Astrocyte of the cerebellum (primary cell): Measurements from ENCODE around the gene PDZRN3.

ENCODE experiments used
- DNase-seq: peaks from one replicate; pipeline ENCODE4 v3.0.0-alpha.2; 2011; ENCODE audit warnings: low read depth
- H3K4me3 ChIP-seq: 2 replicates; pipeline ENCODE4 v1.5.1; 2011; ENCODE audit warnings: mild to moderate bottlenecking, low read depth, low read length, moderate library complexity
- in situ Hi-C: cut with HindIII; loops from 2 replicates; pipeline ENCODE4 v1.10.0; 2017; ENCODE audit warnings: low sequenced_read_pairs
- TF ChIP-seq, protein P1 (sequence below): IDR thresholded peaks from 2 replicates; pipeline ENCODE4 v1.5.1; 2012; ENCODE audit warnings: low read length, low read depth, moderate library complexity, mild to moderate bottlenecking; ENCODE audit errors: missing control alignments

Gene PDZRN3

DNA sequence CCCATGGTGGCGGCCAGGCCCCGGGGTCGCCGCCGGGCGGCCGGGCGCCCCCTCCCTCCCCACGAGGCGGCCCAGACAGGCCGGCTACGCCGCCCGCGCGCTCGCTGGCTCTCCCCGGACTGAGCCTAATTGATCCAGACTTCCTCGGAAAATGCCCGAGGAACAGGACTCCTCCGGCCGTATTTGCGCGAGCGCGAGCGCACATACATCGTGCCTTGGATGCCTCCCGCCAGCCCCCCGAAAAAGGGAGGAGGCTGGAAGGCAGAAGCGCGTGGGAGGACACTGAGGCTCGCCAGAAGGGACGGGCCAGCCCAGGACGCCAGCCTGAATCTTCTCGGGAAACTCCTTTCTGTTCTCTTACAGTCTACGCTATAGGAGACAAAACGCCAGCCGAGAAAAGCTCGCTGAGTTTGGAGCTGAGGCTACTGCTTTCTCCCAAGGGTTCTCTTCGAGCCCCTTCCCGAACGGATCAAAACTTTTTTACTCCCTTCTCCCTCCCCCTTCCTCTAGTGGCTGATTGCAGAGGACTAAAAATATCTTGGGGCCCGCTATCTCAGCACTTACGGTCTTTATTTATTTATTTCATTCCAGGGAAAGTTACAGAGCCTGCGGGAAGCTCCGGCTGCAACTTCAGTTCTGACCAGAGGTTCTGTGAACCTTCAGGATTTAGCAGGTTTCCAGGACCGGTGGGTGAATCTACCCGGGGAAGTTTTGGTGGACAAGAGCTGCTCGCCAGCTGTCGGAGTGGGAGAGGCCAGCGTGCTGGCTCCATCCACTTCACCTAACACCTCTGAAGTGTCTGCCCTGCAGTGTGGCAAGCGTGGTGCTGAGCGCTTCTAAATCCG is at the start of gene PDZRN3:
PDZRN3 (minus strand) TSS at position 121 of the 845 bp plus-strand sequence.
- DNase-seq = peak; percentile 55
- TF ChIP-seq, protein P1, sequence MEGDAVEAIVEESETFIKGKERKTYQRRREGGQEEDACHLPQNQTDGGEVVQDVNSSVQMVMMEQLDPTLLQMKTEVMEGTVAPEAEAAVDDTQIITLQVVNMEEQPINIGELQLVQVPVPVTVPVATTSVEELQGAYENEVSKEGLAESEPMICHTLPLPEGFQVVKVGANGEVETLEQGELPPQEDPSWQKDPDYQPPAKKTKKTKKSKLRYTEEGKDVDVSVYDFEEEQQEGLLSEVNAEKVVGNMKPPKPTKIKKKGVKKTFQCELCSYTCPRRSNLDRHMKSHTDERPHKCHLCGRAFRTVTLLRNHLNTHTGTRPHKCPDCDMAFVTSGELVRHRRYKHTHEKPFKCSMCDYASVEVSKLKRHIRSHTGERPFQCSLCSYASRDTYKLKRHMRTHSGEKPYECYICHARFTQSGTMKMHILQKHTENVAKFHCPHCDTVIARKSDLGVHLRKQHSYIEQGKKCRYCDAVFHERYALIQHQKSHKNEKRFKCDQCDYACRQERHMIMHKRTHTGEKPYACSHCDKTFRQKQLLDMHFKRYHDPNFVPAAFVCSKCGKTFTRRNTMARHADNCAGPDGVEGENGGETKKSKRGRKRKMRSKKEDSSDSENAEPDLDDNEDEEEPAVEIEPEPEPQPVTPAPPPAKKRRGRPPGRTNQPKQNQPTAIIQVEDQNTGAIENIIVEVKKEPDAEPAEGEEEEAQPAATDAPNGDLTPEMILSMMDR = no peak
- peak within 1 kb of the TSS; percentile 81 for H3K4me3 ChIP-seq
- in situ Hi-C loops = loop anchor here (25.0 kb wide), 1 partner anchor 113 kb away; no protein-coding TSS in a partner anchor

- H3K4me3 ChIP-seq = no peak overlapping the region
- TF ChIP-seq, protein P1 = no peak
- in situ Hi-C loops = no loop called here
- DNase-seq = peak; percentile 80
Observed at GRCh38 chr3:73674280-73674679, 49.5 kb upstream of the PDZRN3 start.

DNA sequence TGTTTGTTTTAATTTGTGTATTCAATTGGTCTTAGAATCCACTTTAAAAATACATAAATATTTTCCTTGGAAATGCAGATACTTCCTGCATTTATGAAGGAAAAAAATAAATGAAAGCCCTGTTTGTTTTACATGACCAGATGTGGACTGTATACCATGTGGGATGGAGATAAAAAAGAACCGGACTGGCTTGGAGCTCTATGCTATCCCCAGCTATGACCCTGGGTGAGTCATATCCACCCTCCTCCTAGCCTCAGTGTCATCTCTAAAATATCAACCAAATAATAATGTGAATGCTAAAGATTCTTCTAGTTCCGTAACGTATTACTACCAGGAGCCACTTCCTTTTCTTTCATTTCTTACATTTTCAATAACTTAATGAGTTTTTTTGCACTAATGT is 44.5 kb upstream of the PDZRN3 start:
- no peak for DNase-seq
- TF ChIP-seq, protein P1 = no peak
- no peak overlapping the region for H3K4me3 ChIP-seq
- in situ Hi-C loops = no loop called here

DNA sequence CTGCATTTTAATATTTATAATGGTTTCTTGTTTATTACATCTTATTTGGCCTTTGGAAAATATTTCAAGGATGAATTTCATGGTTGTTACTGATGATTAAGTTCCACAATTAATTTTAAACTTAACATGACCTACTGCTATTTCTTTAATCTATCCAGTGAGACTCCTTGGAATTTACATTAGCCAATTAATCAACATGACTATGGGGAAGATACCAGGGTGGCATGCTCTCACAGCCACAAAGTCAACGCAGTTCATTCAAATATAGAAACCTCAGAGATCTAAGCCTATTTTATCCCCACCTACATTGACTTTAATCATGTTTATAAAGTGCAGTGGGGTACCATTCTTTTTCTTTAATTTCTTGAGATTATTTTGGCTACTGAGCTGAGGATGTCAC is 43.6 kb upstream of the PDZRN3 start:
- H3K4me3 ChIP-seq = no peak overlapping the region
- DNase-seq = no peak
- in situ Hi-C loops = no loop called here
- TF ChIP-seq, protein P1 = no peak

DNA sequence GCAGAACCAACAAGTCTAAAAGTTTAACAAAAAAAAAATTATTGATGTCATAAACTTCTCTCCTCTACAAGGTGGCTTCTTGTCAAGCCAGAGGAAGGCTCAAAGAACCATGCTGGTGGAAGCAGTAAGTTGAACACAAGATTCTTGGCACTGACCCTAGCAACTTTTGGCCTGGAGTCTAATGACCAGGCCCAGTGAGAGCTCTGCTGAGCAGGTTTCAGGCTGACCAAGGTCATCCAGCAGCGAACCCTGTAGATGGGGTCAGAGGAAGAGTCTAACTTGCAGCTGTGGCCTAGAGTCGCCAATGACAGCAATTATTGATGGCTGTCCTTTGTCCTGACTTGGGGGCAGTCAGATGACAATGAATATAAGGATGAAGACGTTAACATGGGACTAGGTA is 43.1 kb upstream of the PDZRN3 start:
- in situ Hi-C loops = no loop called here
- TF ChIP-seq, protein P1 = no peak
- DNase-seq = no peak
- no peak overlapping the region for H3K4me3 ChIP-seq

DNA sequence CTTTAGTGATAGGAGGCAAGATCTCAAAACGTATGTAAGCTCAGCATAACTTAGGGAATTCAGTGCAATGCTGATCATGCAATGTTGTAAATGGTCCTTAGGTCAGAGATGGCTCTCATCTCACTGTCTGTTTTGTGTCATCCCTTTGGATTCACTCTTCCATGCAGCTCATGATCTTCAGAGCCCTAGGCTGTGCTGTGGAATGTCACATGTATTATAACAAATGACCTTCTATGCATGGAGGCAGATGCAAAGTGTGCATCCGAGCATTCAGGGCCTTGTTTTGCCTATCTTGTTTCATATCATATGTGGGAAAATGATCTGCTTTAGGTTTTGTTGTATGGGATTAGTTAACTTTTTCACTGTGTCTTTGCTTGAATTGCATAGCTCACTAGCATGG is 40.5 kb upstream of the PDZRN3 start:
- no peak for DNase-seq
- in situ Hi-C loops = no loop called here
- H3K4me3 ChIP-seq = no peak overlapping the region
- TF ChIP-seq, protein P1 = no peak
